ENCODE data around the gene CPA5.

GRCh38 chr7:130398526-130399090, 54.0 kb downstream of the CPA5 start:
- TF ChIP-seq, protein P1, sequence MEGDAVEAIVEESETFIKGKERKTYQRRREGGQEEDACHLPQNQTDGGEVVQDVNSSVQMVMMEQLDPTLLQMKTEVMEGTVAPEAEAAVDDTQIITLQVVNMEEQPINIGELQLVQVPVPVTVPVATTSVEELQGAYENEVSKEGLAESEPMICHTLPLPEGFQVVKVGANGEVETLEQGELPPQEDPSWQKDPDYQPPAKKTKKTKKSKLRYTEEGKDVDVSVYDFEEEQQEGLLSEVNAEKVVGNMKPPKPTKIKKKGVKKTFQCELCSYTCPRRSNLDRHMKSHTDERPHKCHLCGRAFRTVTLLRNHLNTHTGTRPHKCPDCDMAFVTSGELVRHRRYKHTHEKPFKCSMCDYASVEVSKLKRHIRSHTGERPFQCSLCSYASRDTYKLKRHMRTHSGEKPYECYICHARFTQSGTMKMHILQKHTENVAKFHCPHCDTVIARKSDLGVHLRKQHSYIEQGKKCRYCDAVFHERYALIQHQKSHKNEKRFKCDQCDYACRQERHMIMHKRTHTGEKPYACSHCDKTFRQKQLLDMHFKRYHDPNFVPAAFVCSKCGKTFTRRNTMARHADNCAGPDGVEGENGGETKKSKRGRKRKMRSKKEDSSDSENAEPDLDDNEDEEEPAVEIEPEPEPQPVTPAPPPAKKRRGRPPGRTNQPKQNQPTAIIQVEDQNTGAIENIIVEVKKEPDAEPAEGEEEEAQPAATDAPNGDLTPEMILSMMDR (IDR thresholded peaks at IDR 0.05; ENCODE audit: low read depth, low read length), result no peak
- no peak for TF ChIP-seq EZH2phosphoT487 (IDR thresholded peaks at IDR 0.05; ENCODE audit: low read depth)
